Nephron progenitor cell (in vitro differentiated cells): ENCODE results near the gene NRP1.

Experiments used
- DNase-seq: peaks from one replicate; pipeline ENCODE4 v3.0.0; 2021
- H3K27ac Mint-ChIP-seq: 2 replicates; pipeline ENCODE4 v1.8.0; 2021; ENCODE audit warnings: mild to moderate bottlenecking, moderate library complexity, mixed read lengths
- H3K27me3 Mint-ChIP-seq: 2 replicates; pipeline ENCODE4 v1.8.0; 2021; ENCODE audit warnings: mild to moderate bottlenecking, low read depth, mixed read lengths; ENCODE audit not compliant: poor library complexity
- H3K36me3 Mint-ChIP-seq: 2 replicates; pipeline ENCODE4 v1.8.0; 2021; ENCODE audit warnings: low read depth, mixed read lengths
- H3K4me1 Mint-ChIP-seq: 2 replicates; pipeline ENCODE4 v1.8.0; 2021; ENCODE audit warnings: mixed read lengths
- H3K4me3 Mint-ChIP-seq: 2 replicates; pipeline ENCODE4 v1.8.0; 2021; ENCODE audit warnings: mild to moderate bottlenecking, moderate library complexity, mixed read lengths
- H3K9me3 Mint-ChIP-seq: 2 replicates; pipeline ENCODE4 v1.8.0; 2021; ENCODE audit warnings: mild to moderate bottlenecking, moderate library complexity, mixed read lengths
- CTCF ChIP-seq: fragments of 200-600 bp; sonication (generic); IDR thresholded peaks from 2 replicates; pipeline ENCODE4 v1.5.0; 2021; ENCODE audit warnings: antibody characterized with exemption

Gene NRP1

GRCh38 chr10:33252324-33252723, 82.1 kb downstream of the NRP1 start:
- H3K4me3 Mint-ChIP-seq = no peak overlapping the region
- peaks cover 42% of the 10 kb centered on the region for H3K4me1 Mint-ChIP-seq
- peaks cover 7% of the 10 kb centered on the region for H3K27me3 Mint-ChIP-seq
- no peaks in the 10 kb centered on the region for H3K9me3 Mint-ChIP-seq
- no peak for TF ChIP-seq CTCF
- peaks cover 100% of the 10 kb centered on the region for H3K36me3 Mint-ChIP-seq
- DNase-seq = no peak
- H3K27ac Mint-ChIP-seq = no peak overlapping the region

GRCh38 chr10:33249659-33250345, 84.7 kb downstream of the NRP1 start:
- DNase-seq = no peak
- peak overlapping the region; percentile 83 for H3K27ac Mint-ChIP-seq
- no peak overlapping the region for H3K4me3 Mint-ChIP-seq
- H3K36me3 Mint-ChIP-seq = peaks cover 94% of the 10 kb centered on the region
- no peak for TF ChIP-seq CTCF
- peaks cover 7% of the 10 kb centered on the region for H3K27me3 Mint-ChIP-seq
- H3K4me1 Mint-ChIP-seq = peaks cover 34% of the 10 kb centered on the region
- no peaks in the 10 kb centered on the region for H3K9me3 Mint-ChIP-seq

- H3K4me1 Mint-ChIP-seq = peaks cover 30% of the 10 kb centered on the region
- peaks cover 94% of the 10 kb centered on the region for H3K36me3 Mint-ChIP-seq
- no peak for TF ChIP-seq CTCF
- H3K27me3 Mint-ChIP-seq = peaks cover 7% of the 10 kb centered on the region
- H3K27ac Mint-ChIP-seq = peak overlapping the region; percentile 83
- DNase-seq = no peak
- no peaks in the 10 kb centered on the region for H3K9me3 Mint-ChIP-seq
- no peak overlapping the region for H3K4me3 Mint-ChIP-seq
These were observed 85.3 kb downstream of the NRP1 start for GRCh38 chr10:33249137-33249536.

GRCh38 chr10:33248638-33249037, 85.8 kb downstream of the NRP1 start:
- DNase-seq = no peak
- H3K4me1 Mint-ChIP-seq = peaks cover 26% of the 10 kb centered on the region
- H3K36me3 Mint-ChIP-seq = peaks cover 93% of the 10 kb centered on the region
- H3K9me3 Mint-ChIP-seq = no peaks in the 10 kb centered on the region
- H3K27ac Mint-ChIP-seq = no peak overlapping the region
- H3K27me3 Mint-ChIP-seq = peaks cover 7% of the 10 kb centered on the region
- no peak for TF ChIP-seq CTCF
- H3K4me3 Mint-ChIP-seq = no peak overlapping the region

- H3K27ac Mint-ChIP-seq = no peak overlapping the region
- no peak for DNase-seq
- H3K36me3 Mint-ChIP-seq = peaks cover 84% of the 10 kb centered on the region
- no peaks in the 10 kb centered on the region for H3K9me3 Mint-ChIP-seq
- peaks cover 6% of the 10 kb centered on the region for H3K27me3 Mint-ChIP-seq
- no peak for TF ChIP-seq CTCF
- peaks cover 22% of the 10 kb centered on the region for H3K4me1 Mint-ChIP-seq
- H3K4me3 Mint-ChIP-seq = no peak overlapping the region
These were observed 87.1 kb downstream of the NRP1 start for GRCh38 chr10:33247221-33247922.

GRCh38 chr10:33245343-33245742, 89.1 kb downstream of the NRP1 start:
- TF ChIP-seq CTCF = no peak
- DNase-seq = no peak
- H3K4me1 Mint-ChIP-seq = peaks cover 29% of the 10 kb centered on the region
- peaks cover 79% of the 10 kb centered on the region for H3K36me3 Mint-ChIP-seq
- no peak overlapping the region for H3K4me3 Mint-ChIP-seq
- H3K27ac Mint-ChIP-seq = no peak overlapping the region
- no peaks in the 10 kb centered on the region for H3K9me3 Mint-ChIP-seq
- no peaks in the 10 kb centered on the region for H3K27me3 Mint-ChIP-seq
